ENCODE measurements around the gene ZNF420.

DNA sequence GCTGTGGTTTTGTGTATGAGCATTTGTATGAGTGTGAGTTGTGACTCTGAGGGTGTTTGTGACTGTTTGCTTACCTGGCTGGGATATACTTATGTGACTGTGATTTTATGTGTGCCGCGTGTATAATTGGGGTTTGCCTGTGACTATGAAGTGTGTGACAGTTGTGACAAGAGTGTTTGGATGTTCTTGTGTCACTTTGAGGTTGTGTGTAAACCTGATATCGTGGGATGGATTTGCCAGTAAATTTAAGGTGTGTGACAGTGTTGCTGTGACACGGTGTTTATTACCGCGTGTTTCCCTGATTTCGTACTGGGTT lies 442 bp downstream of the ZNF420 start:
- TF ChIP-seq, protein P1, sequence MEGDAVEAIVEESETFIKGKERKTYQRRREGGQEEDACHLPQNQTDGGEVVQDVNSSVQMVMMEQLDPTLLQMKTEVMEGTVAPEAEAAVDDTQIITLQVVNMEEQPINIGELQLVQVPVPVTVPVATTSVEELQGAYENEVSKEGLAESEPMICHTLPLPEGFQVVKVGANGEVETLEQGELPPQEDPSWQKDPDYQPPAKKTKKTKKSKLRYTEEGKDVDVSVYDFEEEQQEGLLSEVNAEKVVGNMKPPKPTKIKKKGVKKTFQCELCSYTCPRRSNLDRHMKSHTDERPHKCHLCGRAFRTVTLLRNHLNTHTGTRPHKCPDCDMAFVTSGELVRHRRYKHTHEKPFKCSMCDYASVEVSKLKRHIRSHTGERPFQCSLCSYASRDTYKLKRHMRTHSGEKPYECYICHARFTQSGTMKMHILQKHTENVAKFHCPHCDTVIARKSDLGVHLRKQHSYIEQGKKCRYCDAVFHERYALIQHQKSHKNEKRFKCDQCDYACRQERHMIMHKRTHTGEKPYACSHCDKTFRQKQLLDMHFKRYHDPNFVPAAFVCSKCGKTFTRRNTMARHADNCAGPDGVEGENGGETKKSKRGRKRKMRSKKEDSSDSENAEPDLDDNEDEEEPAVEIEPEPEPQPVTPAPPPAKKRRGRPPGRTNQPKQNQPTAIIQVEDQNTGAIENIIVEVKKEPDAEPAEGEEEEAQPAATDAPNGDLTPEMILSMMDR (IDR thresholded peaks at IDR 0.05 in 8 of 11, conservative IDR thresholded peaks at IDR 0.05 in 3 of 11) = no peak
- no peak for TF ChIP-seq POLR2A (IDR thresholded peaks at IDR 0.05)
